Lower leg skin (tissue), 3 donors: ENCODE data around the gene PROM1.

Experiments
- CTCF ChIP-seq, 3 donors: fragments of 450-650 bp; IDR thresholded peaks; one replicate each; pipeline ENCODE4 v1.5.1; 2016; ENCODE audit warnings: antibody characterized with exemption in 3 of 3, mild to moderate bottlenecking in 3 of 3, moderate library complexity in 2 of 3
- POLR2A ChIP-seq, 2 donors: fragments of 450-650 bp; IDR thresholded peaks; one replicate each; pipeline ENCODE4 v1.6.1; 2016 to 2017; ENCODE audit warnings: antibody characterized with exemption in 2 of 2, mild to moderate bottlenecking in 1 of 2, moderate library complexity in 1 of 2

DNA sequence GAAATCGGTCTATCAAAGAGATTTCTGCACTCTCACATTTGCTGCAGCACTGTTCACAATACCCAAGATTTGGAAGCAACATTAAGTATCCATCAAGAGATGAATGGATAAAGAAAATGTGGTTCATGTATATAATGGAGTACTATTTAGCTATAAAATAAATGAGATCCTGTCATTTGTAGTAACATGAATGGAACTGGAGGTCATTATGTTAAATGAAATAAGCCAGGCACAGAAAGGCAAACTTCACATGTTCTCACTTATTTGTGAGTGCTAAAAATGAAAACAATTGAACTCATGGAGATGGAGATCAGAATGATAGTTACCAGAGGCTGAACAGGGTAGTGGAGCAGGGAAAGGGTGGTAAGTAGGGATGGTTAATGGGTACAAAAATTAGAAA lies 17.0 kb upstream of the PROM1 start:
- TF ChIP-seq POLR2A (IDR thresholded peaks at IDR 0.05): no peak
- TF ChIP-seq CTCF (IDR thresholded peaks at IDR 0.05): no peak
